Adrenal gland (tissue), 5 donors: Measurements from ENCODE around the gene PLCH2.

Experiments
- POLR2A ChIP-seq, 2 donors: fragments of 450-650 bp; IDR thresholded peaks; one replicate each; pipeline ENCODE4 v1.6.1; 2017; ENCODE audit warnings: antibody characterized with exemption in 2 of 2, mild to moderate bottlenecking in 2 of 2, moderate library complexity in 1 of 2
- TF ChIP-seq, protein P1 (sequence below), 6 experiments: fragments of 450-650 bp in 4 of 6; fragments of 200-600 bp in 2 of 6; sonication (generic) in 1 of 6; IDR thresholded peaks; 1 replicate in 5 of 6; 2 replicates in 1 of 6; pipeline versions ENCODE4 v1.5.1 to v1.8.0; 2016 to 2021; ENCODE audit warnings: antibody characterized with exemption in 6 of 6, mild to moderate bottlenecking in 2 of 6, moderate library complexity in 1 of 6
- donor health status: DM: no; HTN: no; CAD: no.

DNA sequence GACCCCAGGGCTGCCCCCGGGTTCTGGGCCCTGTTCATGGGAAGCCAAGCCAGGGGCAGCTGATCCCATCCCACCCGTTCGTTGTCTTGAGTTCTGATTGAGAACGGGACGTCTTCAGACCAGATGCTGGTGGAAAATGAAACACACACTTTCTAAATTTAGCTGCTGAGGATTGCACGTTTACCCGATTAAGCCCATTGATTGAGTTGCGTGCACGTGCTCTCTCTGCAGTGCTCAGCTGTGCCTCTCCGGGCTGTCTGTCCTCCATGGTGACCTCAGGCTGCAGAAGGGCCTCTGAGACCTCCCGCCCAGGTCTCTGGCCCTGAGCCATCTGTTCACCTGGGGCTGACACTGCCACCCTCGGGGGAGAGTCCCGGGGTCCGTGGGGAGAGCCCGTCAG, 36.7 kb upstream of the PLCH2 start:
- TF ChIP-seq, protein P1, sequence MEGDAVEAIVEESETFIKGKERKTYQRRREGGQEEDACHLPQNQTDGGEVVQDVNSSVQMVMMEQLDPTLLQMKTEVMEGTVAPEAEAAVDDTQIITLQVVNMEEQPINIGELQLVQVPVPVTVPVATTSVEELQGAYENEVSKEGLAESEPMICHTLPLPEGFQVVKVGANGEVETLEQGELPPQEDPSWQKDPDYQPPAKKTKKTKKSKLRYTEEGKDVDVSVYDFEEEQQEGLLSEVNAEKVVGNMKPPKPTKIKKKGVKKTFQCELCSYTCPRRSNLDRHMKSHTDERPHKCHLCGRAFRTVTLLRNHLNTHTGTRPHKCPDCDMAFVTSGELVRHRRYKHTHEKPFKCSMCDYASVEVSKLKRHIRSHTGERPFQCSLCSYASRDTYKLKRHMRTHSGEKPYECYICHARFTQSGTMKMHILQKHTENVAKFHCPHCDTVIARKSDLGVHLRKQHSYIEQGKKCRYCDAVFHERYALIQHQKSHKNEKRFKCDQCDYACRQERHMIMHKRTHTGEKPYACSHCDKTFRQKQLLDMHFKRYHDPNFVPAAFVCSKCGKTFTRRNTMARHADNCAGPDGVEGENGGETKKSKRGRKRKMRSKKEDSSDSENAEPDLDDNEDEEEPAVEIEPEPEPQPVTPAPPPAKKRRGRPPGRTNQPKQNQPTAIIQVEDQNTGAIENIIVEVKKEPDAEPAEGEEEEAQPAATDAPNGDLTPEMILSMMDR (IDR thresholded peaks at IDR 0.05): no peak
- TF ChIP-seq POLR2A (IDR thresholded peaks at IDR 0.05): no peak
